GM19463 (cell line): ENCODE measurements around the gene MAGI1.

Experiments used
- ATAC-seq: cut with Tn5 transposase; IDR thresholded peaks from one replicate; pipeline ENCODE4 v1.9.1; 2021; ENCODE audit warnings: mild to moderate bottlenecking, moderate library complexity; ENCODE audit not compliant: unreplicated experiment

Gene MAGI1

DNA sequence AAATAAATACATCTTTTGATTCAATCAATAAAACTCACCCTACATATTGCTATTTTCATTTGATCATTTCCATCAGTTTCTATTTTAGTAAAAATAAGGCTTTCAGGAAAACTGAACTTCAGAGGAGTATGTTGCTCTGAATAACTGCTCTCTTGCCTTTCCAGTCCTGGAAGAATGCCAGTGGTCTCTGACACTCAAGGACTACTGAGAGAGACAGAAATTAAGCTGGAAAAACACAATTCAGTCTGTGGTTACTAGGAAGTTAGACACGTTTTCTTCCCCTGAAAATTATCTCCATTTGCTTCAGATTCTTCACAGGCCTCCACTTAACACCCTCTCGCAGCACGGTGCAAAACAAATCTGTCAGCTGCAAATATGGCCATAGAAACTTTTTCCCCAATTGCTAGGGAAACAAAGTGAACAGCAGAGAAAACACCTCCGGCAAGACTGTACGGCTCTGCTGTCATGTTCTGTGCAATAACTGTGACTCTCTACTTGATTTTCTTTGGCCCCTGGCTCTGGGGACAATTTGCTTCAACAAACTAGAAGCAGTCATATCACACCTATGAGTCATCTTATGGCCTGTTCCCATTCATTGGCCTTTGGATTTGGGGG lies 353.0 kb downstream of the MAGI1 start:
- ATAC-seq: no peak

GRCh38 chr3:65678516-65678915 lies 360.2 kb downstream of the MAGI1 start:
- ATAC-seq: no peak

DNA sequence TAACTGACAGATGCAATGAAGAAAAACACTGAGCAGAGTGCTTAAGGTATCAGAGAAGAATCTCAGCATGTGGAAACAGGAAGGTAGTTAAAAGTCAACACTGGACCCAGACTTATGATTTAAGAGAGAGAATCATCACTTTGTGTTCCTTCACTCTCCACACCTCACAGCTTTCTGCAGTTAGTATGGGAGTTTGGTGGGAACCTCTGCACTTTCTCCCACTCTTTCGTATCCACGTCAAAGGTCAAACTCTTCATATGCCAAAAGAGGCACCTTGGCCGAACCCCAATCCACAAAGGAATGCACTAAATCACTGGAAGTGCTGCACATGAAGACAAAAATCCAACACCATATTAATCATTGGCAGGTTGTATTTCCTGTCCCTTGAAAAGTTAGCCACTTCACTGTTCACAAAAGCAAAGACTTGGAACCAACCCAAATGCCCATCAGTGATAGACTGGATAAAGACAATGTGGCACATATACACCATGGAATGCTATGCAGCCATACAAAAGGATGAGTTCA lies 361.2 kb downstream of the MAGI1 start:
- no peak for ATAC-seq

DNA sequence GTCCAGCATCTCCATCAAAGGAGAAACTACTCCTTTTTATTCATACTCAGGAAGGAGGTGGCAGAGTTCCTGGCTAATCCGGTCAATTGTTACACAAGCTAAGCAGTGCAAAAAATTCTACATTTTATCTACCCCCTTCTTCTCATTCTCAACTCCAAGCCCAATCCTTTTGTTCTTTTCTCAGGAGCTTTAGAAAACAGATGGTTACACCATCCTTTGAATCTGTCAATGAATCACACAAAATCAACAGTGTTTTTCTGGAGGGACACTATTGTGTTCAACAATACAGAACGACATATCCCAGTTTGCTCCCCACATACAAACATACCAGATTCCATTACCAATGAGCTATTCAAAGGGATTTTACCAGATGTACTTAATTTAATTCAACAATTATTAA lies 362.1 kb downstream of the MAGI1 start:
- no peak for ATAC-seq

DNA sequence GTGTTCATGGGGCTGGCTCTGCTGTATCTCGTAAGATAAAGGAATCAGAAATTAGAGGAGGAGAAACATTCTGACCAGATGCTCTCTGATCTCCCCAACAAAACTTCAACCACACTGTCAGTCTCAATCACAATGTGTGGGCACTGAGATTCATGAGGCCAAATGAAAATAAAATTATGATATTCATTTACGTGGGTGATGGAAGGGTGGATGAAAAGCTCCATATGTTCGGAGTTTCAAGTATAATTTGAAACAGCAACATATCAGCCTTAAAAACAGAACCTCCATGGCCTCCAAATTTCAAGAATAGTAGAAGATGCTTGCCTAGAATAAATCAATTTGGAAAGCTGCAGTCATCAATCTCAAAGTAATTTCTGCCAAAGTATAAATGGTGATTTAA lies 363.7 kb downstream of the MAGI1 start:
- ATAC-seq: no peak

GRCh38 chr3:65674226-65674625 lies 364.5 kb downstream of the MAGI1 start:
- no peak for ATAC-seq

- no peak for ATAC-seq
Measured at GRCh38 chr3:65672871-65673815, 365.6 kb downstream of the MAGI1 start.

DNA sequence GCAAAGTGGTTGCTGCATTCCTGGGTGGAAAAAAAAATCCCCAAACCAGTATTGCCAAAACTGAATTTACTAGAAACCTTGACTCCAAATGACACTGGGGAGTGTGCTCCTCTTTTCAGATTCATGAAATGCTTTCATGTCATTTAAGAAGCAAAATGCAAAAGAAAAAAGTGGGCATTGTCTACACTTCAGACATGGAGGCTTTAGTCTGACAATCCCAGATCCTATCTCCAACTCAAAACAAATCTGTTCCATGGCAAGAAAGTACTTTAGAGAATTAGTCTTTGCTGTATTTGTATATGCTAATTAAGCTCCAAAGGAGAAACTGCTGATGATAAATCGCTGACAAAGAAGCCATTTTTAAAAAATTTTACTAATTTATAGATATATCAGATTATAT lies 366.7 kb downstream of the MAGI1 start:
- no peak for ATAC-seq

DNA sequence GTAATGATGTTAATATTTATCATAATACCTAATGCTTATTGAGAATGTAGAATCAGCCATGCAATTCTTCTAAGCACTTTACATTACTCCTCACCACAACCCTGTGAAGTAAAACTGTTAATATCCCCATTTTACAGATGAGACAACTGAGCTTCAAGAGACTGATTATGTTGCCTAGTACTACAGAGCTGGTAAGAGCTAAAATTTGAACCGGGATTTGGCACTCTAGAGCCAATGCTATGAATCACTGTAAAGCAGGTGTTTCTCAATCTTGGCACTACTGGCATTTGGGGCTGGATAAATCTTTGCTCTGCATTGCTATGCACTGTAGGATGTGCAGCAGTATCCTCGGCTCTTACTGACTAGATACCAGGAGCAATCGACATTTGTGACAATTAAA lies 367.7 kb downstream of the MAGI1 start:
- no peak for ATAC-seq

- ATAC-seq: no peak
Measured at GRCh38 chr3:65669163-65669875, 369.4 kb downstream of the MAGI1 start.

- ATAC-seq: no peak
Measured at GRCh38 chr3:65667963-65668362, 370.8 kb downstream of the MAGI1 start.

DNA sequence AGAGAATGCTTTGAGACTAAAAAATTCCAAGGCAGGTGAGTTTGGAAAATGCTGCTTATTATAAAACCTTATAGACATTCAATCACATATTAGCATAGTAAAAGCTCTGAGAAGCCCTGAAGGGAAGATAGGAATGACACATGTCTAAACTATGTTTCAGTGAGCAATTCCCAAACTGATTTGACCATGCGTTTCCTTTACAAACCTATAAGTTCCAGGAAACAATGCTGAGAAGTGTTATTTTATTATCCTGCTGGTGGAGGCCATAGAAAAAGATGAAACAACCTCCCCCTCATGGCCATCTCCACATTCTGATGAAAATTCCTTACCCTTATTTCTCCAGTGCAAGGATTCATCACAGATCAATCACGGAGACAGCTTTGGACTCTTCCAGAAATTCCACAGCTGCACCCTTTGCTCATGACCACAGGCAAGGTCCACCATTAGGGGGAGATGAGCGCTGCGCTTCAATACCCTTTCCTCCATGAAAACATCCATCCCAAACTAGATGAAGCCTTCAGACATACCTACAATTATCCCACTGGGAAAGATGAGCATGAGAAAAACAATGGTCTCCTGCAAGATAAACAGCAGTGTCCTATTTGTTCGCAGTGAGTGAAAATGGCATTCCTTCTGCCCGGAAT lies 372.1 kb downstream of the MAGI1 start:
- no peak for ATAC-seq

DNA sequence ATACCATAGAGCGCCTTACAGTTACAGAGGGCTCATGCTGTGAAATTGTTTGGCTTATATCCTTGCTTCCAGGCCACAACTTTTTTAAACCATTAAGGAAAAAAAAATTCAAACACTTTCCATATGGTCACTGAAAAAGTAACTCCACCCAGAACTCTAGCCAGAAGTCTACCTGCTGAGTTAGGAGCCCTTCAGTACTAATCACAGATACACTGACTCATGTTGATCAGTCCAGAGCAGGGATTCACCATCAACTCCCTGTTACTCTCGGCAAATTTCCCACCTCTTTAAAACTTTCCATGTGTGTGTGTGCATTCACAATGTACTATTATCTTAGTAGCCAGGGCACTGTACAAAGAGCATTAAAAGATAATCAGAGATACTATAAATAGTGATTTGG lies 372.8 kb downstream of the MAGI1 start:
- ATAC-seq: no peak

GRCh38 chr3:65664931-65665330 lies 373.8 kb downstream of the MAGI1 start:
- no peak for ATAC-seq

GRCh38 chr3:65664446-65664845 lies 374.3 kb downstream of the MAGI1 start:
- ATAC-seq: no peak

- no peak for ATAC-seq
Measured at GRCh38 chr3:65662095-65662494, 376.6 kb downstream of the MAGI1 start.

DNA sequence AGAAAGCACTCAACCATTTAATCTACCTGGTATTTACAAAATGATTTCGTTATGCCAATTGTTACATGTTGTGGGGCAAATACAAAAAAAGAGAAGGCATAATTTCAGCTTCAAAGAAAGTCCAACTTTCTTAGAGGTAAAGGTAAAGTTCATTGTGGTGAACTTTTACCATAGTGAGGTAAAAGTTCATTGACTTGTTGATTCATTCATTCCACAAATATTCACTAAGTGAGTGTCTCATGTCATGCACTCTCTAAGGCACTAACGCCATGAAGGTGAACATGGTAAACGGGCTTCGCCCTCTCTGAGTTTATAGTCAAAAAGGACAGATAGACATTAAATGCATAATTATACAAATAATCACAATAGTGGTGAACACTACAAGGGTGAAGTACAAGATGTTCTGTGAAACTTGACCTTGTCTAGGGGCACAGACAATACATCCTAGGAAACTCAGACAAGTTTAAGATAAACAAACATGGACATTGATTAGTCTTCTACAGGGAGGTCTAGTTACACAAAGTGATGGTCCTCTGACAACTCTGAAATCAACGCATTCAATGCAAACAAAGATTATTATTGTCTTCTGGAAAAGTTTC lies 378.6 kb downstream of the MAGI1 start:
- no peak for ATAC-seq

DNA sequence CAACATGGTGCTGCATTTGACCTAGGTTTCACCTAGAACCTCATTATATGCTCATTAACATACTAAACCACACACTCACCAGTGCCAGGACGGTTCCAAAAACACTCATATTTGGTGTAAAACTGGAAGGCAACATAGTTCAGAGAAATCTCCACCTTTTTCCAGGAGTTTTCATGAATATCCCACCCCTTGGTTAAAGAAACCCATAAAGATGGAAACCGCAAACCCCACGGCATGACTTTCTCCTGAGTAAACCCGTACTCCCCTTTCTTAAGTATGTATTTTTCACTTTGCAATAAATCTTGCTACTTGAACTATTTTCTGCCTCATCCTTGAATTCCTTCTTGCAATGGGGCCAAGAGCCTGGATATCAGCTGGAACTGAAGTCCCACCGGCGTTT lies 379.3 kb downstream of the MAGI1 start:
- no peak for ATAC-seq

GRCh38 chr3:65658401-65658800 lies 380.3 kb downstream of the MAGI1 start:
- no peak for ATAC-seq

GRCh38 chr3:65655061-65655460 lies 383.7 kb downstream of the MAGI1 start:
- no peak for ATAC-seq

DNA sequence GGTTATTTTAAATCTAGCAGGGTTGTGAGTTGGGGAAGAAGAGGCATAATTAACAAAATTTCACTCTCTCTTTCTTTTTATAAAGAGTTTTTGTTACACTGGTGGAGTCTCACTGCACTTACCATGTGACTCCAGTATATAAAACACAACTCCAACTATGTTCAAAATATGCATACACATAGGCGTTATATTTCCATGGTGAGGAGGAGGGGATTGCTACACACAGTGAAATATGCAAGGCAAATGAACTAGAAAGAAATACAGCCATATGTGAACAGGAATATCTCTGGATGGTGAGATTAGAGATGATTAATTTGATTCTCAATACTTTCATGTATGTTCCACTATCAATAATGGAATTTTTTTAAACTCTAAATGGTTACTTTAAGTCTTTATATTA lies 385.0 kb downstream of the MAGI1 start:
- ATAC-seq: no peak
